ENCODE results near the gene SLC26A8.
"Not testable (repeated sequence)": the region's sequence is repeated elsewhere in the genome, so short reads cannot be mapped to it uniquely, and the experiment has no call there.

The SLC26A8 gene

DNA sequence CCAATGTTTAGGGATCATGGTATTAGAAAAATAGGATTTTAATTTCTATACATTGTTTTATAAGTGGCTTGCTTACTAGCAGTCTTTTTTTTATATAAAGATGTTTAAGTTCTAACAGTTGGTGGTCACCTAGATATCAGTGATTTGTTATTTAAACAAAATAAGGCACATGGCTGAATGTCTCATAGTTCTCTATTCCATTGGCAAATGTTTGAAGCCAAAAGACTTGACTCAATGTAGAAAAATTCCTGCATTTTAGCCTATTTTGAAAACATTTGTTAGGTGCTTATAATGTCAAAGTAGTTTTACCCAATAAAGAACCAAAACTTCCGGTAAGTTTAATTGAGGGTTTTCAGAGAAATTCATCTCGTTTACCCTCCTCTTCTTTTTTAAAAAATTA lies 30.0 kb upstream of the SLC26A8 start:
- no peak for DNase-seq (ENCODE audit: low read depth)
- H3K4me3 ChIP-seq (ENCODE audit: low read depth, low read length): no peak overlapping the region

DNA sequence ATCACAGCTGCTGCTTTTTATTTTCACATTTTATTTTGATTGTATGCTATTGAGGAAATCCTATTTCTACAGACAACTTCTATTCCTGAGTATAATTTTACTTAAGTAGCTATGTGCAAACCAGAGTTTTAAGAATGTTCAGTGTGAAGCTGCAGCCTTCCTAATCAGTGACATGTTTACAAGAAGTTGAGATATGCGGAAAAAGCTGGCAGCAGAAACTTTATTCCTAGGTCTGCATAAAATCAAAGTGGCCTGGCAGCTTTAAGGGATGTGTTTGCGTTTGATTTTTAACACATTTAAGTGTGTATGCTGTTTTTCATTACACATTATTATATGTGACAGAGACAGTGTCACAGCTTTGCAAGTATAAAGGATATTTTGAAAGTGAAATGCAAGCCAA lies 29.4 kb upstream of the SLC26A8 start:
- no peak for DNase-seq (ENCODE audit: low read depth)
- no peak overlapping the region for H3K4me3 ChIP-seq (ENCODE audit: low read depth, low read length)

DNA sequence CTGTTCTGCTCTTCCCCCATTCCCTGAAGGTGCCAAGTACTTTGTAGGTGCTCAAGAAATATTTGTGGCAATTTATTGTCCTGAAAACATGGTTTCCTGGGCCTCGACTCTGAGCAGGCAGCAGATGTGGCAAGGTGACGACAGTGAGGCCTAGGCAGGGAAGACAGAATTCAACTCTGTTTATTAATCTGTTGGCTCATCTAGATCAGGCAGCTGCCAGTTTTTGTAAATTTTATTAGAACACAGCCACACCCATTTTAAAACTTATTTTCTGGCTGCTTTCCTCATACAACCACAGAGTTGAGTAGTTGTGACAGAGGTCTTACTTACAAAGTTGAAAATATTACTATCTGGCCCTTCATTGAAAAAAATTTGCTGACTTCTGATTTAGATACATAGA lies 27.7 kb upstream of the SLC26A8 start:
- DNase-seq (ENCODE audit: low read depth): no peak

DNA sequence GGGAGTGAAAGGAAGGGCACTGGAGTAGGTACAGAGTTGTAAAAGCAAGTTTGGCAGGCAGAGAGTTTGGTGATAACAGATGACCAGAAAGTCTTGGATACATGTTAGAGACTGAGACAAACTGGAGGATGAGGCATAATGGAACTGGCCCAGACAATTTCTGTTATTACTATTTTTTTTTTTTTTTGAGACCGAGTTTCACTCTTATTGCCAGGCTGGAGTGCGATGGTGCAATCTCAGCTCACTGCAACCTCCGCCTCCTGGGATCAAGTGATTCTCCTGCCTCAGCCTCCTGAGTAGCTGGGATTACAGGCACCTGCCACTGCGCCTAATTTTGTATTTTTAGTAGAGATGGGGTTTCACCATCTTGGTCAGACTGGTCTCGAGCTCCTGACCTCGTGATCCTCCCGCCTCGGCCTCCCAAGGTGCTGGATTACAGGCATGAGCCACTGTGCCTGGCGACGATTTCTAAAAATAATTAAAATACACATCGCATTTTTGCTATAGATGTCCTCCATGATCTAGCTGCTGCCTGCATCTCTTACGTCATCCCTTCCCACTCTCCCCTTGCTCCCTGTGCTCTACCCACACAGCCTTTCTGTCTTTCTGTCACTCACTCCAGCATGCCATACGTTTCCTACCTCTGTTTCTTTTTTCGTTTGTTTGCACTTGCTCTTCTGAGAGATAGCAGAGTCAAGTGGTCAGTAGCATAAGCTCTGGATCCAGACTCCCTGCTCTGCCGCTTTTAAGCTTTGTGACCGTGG lies 26.7 kb upstream of the SLC26A8 start:
- no peak for DNase-seq (ENCODE audit: low read depth)
- H3K4me3 ChIP-seq (ENCODE audit: low read depth, low read length): no peak overlapping the region

More for the DNA sequence above, 27.7 kb upstream of the SLC26A8 start:
- H3K4me3 ChIP-seq (ENCODE audit: low read depth, low read length): no peak overlapping the region

DNA sequence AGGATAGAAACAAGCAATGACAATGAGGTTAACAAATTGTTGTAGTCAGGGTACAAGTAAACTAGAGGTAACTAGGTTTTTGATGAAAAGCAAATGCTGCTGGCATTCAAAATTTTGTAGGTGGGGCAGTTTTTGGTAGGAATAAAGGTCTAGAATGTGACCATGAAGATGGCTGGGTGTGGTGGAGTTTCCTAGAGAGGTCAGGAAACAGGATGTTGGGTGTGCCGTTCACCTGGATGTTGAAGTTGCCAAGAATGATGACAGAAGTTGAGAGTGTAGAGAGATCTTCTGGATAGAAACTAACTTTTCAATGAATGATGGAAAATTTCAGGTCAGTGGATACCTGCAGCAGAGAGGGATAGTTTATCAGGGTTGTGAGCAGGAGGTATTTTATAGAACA lies 25.9 kb upstream of the SLC26A8 start:
- no peak overlapping the region for H3K4me3 ChIP-seq (ENCODE audit: low read depth, low read length)
- no peak for DNase-seq (ENCODE audit: low read depth)

DNA sequence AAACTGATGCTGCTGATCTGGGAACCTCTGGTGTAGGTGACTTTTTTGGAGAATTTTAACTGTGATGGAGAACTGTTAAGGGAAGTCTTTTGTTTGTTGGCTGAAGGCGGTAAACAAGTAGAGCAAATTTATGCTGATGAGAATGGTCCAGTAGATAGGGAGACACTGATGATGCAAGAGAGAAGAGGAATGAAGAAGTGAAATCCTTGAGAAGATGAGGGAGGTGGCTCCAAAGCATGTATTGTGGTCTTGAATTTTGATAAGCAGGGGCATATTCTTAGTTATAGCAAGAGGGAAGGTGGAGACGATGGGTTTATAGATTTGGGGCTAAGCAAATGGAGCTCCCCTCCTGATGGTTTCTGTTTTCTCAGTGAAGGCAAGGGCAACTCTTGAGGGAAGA lies 25.1 kb upstream of the SLC26A8 start:
- no peak overlapping the region for H3K4me3 ChIP-seq (ENCODE audit: low read depth, low read length)
- DNase-seq (ENCODE audit: low read depth): no peak

DNA sequence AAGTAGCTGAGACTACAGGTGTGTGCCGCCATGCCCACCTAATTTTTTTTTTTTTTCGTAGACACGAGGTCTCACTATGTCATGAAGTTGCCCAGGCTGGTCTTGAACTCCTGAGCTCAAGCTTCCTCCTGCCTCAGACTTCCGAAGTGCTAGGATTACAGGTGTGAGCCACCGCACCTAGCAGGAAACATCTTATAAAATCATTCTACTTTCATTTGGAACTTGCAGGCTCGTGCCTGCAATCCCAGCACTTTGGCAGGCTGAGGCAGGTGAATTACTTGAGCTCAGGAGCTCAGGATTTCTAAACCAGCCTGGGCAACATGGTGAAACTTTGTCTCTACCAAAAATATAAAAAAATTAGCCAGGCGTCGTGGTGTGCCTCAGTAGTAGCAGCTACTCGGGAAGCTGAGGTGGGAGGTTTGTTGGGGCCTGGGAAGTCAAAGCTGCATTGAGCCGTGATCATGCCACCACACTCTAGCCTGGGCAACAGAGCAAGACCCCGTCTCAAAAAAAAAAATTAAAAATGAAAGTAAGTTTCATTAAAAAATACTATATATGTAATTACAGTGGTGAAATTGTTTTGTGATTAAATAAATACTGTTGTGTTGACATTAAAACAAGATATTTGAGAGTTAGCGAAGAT lies 18.3 kb upstream of the SLC26A8 start:
- H3K4me3 ChIP-seq (ENCODE audit: low read depth, low read length): no peak overlapping the region
- no peak for DNase-seq (ENCODE audit: low read depth)

DNA sequence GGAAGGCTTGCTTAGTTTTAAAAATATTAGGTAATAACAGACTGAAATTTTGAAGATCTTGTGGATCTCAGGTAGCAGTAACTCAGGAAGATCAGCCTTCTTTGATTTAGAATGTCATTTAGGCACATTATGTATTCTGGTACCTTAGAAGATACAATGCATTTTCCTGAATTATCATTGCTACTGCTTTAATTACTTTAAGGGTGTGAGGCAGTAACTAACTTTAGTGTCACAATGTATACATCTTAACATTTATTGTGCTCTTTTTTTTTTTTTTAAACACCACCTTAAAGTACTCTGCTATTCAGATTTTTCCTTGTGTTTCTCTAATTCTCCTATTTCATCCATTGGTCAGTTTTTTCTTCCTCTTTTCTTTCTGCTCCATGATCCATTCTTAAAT lies 16.5 kb upstream of the SLC26A8 start:
- DNase-seq (ENCODE audit: low read depth): no peak

DNA sequence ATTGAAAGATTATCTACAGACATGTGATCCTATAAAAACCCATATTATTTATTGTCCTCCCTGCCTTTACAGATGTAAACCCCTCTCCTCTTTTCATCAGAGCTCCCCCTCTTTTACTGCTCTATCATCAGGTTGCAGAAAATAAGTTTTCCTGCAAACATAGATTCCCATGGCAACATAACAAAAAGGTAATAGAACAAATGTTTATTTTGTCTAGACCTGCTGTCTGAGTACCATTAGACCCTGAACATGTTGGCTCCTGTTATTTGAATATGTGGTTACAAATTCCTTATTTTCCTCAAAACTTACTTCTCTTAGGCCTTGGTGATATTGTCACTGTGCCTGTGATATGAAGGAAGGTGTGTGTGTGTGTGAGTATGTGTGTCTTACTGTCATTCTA lies 14.7 kb upstream of the SLC26A8 start:
- DNase-seq (ENCODE audit: low read depth): no peak
- no peak overlapping the region for H3K4me3 ChIP-seq (ENCODE audit: low read depth, low read length)

More for the DNA sequence above, 16.5 kb upstream of the SLC26A8 start:
- no peak overlapping the region for H3K4me3 ChIP-seq (ENCODE audit: low read depth, low read length)

DNA sequence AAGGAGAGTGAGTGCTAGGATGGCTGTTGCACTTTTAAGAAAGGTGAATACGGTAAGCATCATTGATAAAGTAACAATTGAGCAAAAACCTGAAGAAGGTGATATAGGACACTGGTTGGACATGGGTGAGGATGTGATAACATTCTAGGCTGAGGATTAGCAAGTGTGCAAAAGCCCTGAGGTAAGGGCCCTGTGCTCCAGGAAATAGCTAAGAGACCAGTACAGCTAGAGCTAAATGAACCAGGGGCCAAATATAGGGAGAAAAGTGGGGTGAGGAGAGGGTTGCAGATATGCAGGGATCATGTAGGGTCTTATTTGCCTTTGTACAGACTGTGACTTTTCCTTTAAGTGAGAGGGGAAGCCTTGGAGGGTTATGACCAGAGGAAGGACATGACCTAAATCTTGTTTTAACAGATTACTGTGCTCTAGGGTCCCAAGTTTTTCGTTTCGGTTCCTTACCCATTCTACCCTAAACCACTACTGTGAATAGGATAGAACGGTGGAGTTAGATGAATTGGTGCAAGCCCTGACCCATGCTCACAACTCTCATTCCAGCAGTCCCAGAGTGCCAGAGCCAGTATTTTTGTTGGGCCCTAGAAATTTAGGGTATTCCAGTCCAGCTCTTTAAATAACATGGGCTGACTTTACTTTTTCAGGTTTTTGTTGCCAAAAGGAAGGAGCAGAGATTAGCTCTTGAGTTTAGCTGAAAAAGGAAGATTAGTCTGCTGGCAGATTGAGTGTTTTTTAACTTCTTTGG lies 13.9 kb upstream of the SLC26A8 start:
- no peak for DNase-seq (ENCODE audit: low read depth)
- H3K4me3 ChIP-seq (ENCODE audit: low read depth, low read length): no peak overlapping the region

DNA sequence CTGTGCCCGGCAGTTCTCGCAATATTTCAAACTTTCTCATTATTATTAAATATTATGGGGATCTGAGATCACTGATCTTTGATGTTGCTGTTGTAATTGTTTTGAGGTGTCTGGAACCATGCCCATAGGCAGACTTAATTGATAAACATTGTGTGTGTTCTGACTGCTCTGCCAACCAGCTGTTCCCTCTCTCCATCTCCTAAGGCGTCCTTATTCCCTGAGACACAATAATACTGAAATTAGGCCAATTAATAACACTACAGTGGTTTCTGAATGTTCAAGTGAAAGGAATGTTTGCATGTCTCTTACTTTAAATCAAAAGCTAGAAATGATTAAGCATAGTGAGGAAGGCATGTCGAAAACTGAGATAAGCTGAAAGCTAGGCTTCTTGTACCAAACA lies 10.8 kb upstream of the SLC26A8 start:
- no peak for DNase-seq (ENCODE audit: low read depth)
- no peak overlapping the region for H3K4me3 ChIP-seq (ENCODE audit: low read depth, low read length)

DNA sequence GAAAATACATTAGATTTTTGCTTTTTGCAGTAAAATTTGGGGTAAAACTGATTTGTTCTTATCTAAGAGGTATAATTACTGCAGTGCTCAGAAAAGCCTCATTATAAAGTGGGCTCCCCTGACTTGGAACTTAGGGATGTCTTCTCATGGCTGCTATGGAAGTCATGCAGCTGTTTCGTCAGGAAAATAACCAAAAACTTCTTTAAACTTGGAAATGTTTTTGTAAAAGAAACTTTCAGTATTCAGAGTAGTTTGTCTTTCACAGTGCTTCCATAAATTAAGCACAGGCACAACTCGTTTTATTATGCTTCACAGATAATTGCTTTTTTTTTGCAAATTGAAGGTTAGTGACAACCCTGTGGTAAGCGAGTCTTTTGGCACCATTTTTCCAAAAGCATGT lies 10.0 kb upstream of the SLC26A8 start:
- DNase-seq (ENCODE audit: low read depth): no peak
- no peak overlapping the region for H3K4me3 ChIP-seq (ENCODE audit: low read depth, low read length)

DNA sequence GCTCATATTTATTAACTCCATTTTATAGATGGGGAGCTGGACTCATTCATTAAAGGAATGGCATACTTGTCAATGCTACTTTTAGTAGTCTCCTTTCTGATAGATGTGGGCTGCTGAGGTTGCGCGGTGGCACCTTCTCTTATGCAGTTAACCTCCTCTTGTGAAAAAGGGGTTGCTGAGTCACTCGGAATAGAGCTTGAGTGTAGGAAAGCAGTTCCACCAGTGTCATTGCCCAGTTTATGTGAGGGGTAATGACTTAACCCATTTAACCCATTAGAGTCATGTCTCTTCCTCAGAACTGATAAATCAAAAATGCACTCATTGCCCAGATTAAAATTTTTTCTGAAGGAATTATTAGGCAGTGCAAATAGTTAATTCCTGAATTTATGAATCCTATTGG lies 9.5 kb upstream of the SLC26A8 start:
- no peak overlapping the region for H3K4me3 ChIP-seq (ENCODE audit: low read depth, low read length)
- no peak for DNase-seq (ENCODE audit: low read depth)

DNA sequence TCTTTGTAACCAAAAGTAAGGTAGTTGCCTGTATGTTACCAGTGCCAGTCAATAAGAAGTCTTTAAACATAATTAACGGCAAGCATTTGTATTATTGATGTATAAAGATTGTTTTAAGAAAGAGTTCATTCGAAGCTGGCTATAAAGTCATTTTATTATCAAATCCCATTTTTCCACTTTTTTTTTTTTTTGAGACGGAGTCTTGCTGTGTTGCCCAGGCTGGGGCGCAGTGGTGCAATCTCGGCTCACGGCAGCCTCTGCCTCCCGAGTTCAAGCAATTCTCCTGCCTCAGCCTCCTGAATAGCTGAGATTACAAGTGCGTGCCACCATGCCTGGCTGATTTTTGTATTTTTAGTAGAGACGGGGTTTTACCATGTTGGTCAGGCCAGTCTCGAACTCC lies 8.7 kb upstream of the SLC26A8 start:
- not testable (repeated sequence) for DNase-seq (ENCODE audit: low read depth); H3K4me3 ChIP-seq (ENCODE audit: low read depth, low read length)

DNA sequence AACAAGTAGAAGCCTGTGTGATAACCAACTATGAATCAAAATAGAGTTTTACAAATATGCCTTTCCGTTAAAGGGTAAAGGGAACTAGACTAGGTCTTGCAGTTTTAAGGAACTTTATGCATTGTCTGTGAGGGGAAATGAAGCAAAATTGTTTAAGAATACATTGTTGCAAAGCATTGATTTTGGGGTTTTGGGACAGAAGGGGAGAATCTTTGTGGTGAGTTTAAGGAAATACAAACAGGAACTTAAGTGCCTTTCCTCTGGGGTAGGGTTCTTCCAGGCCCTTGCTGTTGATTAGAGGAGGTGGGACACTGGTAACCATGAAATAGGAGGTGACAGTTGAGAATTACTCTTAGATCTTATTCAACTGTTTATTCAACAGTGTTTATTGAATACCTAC lies 7.8 kb upstream of the SLC26A8 start:
- H3K4me3 ChIP-seq (ENCODE audit: low read depth, low read length): no peak overlapping the region
- no peak for DNase-seq (ENCODE audit: low read depth)

DNA sequence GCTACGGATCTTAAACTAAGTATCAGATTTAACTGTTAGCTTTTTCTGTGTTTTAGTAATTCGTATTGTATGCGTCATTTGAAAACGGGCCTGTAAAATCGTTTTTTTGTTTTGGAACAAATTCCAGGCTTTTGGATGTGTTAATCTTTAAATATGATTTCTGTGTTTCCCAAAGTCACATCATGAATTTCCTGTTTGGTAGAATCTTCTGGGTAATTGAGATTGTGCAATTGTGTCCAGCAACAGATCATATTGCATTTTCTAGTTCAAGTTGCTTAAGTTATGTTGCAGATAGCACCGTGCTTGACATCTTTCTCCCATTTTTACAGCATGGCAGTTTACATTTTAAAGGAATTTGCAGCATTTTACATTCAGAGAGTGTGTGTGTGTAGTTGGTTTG lies 5.0 kb upstream of the SLC26A8 start:
- peak overlapping the region; percentile 98 for H3K4me3 ChIP-seq (ENCODE audit: low read depth, low read length)
- DNase-seq (ENCODE audit: low read depth): peak; percentile 58

DNA sequence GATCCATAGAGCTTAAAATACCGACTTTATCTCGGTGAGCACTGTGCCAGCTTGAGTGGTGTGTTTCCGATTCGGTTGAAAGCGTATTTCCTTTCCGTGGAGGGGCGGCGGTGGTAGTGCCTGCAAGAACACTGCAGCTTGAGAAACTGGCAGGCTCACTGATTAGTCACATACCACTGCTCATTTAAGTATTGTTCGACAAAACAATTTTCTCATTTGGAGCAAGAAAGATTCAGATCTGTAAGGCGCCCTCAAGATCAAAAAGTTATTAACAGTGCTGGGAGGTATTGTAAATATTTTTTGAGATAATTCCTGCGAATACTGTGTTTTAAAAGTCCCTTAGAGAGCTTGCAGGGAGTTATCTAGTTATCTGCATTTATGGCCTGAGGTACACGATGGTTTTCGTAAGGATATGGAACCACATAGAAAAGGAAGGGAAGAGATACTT lies 4.5 kb upstream of the SLC26A8 start:
- DNase-seq (ENCODE audit: low read depth): peak; percentile 42
- peak overlapping the region; percentile 98 for H3K4me3 ChIP-seq (ENCODE audit: low read depth, low read length)

DNA sequence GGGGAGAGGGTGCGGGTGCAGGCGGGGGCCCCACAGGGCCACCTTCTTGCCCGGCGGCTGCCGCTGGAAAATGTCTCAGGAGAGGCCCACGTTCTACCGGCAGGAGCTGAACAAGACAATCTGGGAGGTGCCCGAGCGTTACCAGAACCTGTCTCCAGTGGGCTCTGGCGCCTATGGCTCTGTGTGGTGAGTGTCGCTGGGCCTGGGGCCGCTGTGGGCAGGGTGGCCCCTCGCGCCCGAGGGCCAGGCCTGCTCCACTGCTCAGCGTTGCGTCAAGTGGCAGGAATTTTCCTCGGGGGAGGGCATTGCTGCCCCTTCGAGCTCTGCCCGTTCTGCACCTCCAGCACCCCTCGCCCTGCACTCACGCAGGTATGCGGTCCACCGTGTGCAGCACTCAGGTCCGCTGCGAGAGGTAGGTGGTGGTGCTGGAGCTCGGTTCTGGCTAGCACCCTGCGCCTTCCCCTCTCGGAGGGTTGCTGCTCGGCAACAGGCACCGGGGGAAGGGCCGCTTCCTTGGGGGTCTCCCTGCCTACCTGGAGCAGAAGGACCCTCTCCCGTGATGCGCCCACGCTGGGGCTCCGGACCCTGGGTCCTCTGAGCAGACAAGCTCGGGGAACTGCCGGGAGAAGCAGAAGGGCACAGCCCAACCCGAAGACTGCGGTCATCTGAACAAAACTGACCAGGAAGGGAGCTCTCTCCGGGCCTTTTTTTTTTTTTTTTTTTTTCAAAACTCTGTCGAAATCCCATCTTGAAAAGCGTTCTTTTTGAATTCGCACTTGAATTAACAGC lies 3.8 kb upstream of the SLC26A8 start:
- H3K4me3 ChIP-seq (ENCODE audit: low read depth, low read length): peak overlapping the region; percentile 98
- DNase-seq (ENCODE audit: low read depth): no peak

DNA sequence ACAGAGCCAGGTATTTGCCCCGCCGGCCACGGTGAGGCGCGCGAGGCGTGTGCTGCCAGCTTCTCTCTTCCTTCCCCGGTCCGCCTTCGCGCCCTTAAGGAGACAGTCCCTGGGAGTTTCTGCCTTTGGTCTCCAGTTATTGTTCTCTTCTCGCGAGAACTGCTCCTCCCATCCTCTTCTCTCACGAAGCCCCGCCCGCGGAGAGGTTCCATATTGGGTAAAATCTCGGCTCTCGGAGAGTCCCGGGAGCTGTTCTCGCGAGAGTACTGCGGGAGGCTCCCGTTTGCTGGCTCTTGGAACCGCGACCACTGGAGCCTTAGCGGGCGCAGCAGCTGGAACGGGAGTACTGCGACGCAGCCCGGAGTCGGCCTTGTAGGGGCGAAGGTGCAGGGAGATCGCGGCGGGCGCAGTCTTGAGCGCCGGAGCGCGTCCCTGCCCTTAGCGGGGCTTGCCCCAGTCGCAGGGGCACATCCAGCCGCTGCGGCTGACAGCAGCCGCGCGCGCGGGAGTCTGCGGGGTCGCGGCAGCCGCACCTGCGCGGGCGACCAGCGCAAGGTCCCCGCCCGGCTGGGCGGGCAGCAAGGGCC lies 3.2 kb upstream of the SLC26A8 start, which contains the start of gene MAPK14:
TSS of gene MAPK14 (plus strand) at position 308 of the 587 bp plus-strand sequence. CDS start 350 bp downstream, outside the sequence.
- peak; percentile 99 for DNase-seq (ENCODE audit: low read depth)
- H3K4me3 ChIP-seq (ENCODE audit: low read depth, low read length): peak within 1 kb of the TSS; percentile 98

Data from skeletal muscle cell (primary cell).